Measurements from ENCODE around the gene ITPR2. TPM values are rescaled to one million over a fixed set of nuclear protein-coding genes. Genes with fewer than 3 reads are reported as not detected.

ITPR2 gene
- polyA plus RNA-seq, 2 of the 4 experiments (the other 2 are of a cell fraction) = 3.1 to 8.1 TPM

- TF ChIP-seq TFCP2L1 (CRISPR knock-in tag; IDR thresholded peaks at IDR 0.05) (no peak), CHD2 (IDR thresholded peaks at IDR 0.05; ENCODE audit: low read length, partially characterized antibody) (no peak)
- TF ChIP-seq, protein P1, sequence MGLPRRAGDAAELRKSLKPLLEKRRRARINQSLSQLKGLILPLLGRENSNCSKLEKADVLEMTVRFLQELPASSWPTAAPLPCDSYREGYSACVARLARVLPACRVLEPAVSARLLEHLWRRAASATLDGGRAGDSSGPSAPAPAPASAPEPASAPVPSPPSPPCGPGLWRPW (IDR thresholded peaks at IDR 0.05) = no peak
- TF ChIP-seq, protein P2, sequence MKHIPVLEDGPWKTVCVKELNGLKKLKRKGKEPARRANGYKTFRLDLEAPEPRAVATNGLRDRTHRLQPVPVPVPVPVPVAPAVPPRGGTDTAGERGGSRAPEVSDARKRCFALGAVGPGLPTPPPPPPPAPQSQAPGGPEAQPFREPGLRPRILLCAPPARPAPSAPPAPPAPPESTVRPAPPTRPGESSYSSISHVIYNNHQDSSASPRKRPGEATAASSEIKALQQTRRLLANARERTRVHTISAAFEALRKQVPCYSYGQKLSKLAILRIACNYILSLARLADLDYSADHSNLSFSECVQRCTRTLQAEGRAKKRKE (CRISPR knock-in tag; IDR thresholded peaks at IDR 0.05; ENCODE audit: low read depth) = no peak
Observed at GRCh38 chr12:26370098-26370497, 462.9 kb downstream of the ITPR2 start (continued).

DNA sequence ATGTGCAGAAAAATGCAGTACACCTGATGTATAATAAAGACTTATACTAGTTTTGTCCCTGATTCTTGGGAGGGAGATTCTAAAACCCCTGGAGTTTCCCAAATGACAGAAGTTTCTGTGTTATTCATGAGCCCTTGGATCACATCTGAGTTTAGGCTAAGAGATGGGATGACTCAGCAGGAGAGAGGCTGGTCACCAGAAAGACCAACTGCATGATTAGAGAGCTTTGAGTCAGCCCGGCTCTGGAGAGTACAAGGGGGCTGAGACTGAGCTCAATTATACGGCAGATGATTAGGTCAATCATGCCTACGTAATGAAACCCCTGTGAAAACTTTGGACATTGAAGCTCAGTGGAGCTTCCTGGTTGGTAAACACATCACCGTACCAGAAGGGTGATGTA lies 463.4 kb downstream of the ITPR2 start:
- no peaks in the 10 kb centered on the region for H3K9me3 ChIP-seq
- TF ChIP-seq HOXA7 (CRISPR knock-in tag; IDR thresholded peaks at IDR 0.05) (no peak), MAFK (IDR thresholded peaks at IDR 0.05; ENCODE audit: partially characterized antibody) (peak; percentile 64)
- DNase-seq (ENCODE audit: low read depth in 1 of 2, low spot score in 1 of 2) = peak; percentile 24 to 30
- peak; percentile 80 to 90 for ATAC-seq
- ChIA-PET CTCF (interaction anchor here (0.8 kb wide), 1 partner anchor 23 kb away, joined by 3 read pairs; no protein-coding TSS in a partner anchor), POLR2A (no interaction called here)
- H3K4me2 ChIP-seq = peak overlapping the region; percentile 6; the same call in 2 of the 3 replicates
- H3K4me1 ChIP-seq = peaks cover 10% of the 10 kb centered on the region
- H3K27ac ChIP-seq = peak overlapping the region; percentile 22 to 74; a peak in 3 of 6 replicates
- WGBS (ENCODE audit: missing lambda C conversion rate) = 45% methylated on average over 4 of the region's 4 CpGs
- H3K4me3 ChIP-seq = no peak overlapping the region
- no peak for FAIRE-seq

DNA sequence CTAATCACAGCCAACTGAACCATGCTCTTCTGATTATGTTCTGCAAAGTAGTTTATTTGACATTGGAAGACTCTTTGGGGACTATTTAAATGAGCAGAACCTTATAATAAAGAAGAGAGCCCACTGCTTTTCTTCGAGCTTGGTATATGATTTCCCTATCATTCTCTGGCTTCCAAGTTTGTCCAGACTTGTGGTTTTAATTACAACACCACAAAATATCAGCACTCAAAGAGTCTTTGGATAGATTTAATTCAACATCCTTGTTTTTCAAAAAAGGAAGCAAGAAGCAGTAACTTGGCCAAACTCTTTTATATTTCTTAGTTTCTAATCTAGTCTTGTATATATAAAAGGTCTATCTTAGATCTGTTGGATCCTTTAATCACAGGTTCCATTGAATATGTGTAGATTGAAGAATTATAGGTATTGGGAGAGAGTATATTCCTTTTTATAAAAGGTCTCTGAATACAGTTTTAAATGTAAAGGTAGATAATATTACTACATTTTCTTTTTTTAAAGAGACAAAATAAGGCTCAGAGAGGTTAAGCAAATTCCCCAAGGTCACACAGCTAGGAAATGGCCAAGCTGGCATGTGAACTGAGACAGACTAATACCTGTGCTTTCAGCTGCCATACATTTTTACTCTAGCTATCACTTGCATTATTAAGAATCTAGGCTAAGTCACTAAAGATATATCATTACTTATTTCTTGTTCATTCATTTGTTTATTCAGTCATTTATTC lies 464.8 kb downstream of the ITPR2 start:
- WGBS (ENCODE audit: missing lambda C conversion rate) = 88% methylated on average over 1 of the region's 1 CpG
- DNase-seq (ENCODE audit: low read depth in 1 of 2, low spot score in 1 of 2) (no peak), FAIRE-seq (no peak), ATAC-seq (no peak)
- POLR2A ChIA-PET = no interaction called here
- no peak overlapping the region for H3K27ac ChIP-seq
- no peak overlapping the region for H3K4me3 ChIP-seq
- TF ChIP-seq ZNF302 (CRISPR knock-in tag; IDR thresholded peaks at IDR 0.05) = no peak
- no peaks in the 10 kb centered on the region for H3K9me3 ChIP-seq
- peaks cover 10% of the 10 kb centered on the region for H3K4me1 ChIP-seq
- H3K4me2 ChIP-seq = no peak overlapping the region
- CTCF ChIA-PET = interaction anchor here (1.3 kb wide), 1 partner anchor 18 kb away, joined by 3 read pairs; no protein-coding TSS in a partner anchor

GRCh38 chr12:26361964-26362363 lies 471.0 kb downstream of the ITPR2 start:
- ATAC-seq (no peak), FAIRE-seq (no peak), DNase-seq (ENCODE audit: low read depth in 1 of 2, low spot score in 1 of 2) (no peak)
- H3K4me2 ChIP-seq = no peak overlapping the region
- ChIA-PET POLR2A (no interaction called here), CTCF (interaction anchor here (1.0 to 1.3 kb wide), 2 partner anchors 12 to 239 kb away, joined by 3 read pairs; no protein-coding TSS in a partner anchor)
- no peaks in the 10 kb centered on the region for H3K4me1 ChIP-seq
- TF ChIP-seq, protein P3, sequence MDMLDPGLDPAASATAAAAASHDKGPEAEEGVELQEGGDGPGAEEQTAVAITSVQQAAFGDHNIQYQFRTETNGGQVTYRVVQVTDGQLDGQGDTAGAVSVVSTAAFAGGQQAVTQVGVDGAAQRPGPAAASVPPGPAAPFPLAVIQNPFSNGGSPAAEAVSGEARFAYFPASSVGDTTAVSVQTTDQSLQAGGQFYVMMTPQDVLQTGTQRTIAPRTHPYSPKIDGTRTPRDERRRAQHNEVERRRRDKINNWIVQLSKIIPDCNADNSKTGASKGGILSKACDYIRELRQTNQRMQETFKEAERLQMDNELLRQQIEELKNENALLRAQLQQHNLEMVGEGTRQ (IDR thresholded peaks at IDR 0.05) = no peak
- TF ChIP-seq KDM1A (IDR thresholded peaks at IDR 0.05; ENCODE audit: low read depth) (no peak), POLR2A (IDR thresholded peaks at IDR 0.05; ENCODE audit: low read length) (no peak), HOXB13 (CRISPR knock-in tag; IDR thresholded peaks at IDR 0.05; ENCODE audit: low read depth) (no peak), NFE2L2 (conservative IDR thresholded peaks at IDR 0.05; ENCODE audit: low read length) (no peak), CHD2 (IDR thresholded peaks at IDR 0.05; ENCODE audit: low read length, partially characterized antibody) (no peak), POLR2AphosphoS2 (conservative IDR thresholded peaks at IDR 0.05; ENCODE audit: low read length) (no peak), FOXS1 (CRISPR knock-in tag; IDR thresholded peaks at IDR 0.05) (no peak), ZFP36 (IDR thresholded peaks at IDR 0.05; ENCODE audit: borderline replicate concordance, partially characterized antibody) (no peak), RFX5 (IDR thresholded peaks at IDR 0.05) (no peak), PBX3 (IDR thresholded peaks at IDR 0.05) (no peak), FOSL2 (IDR thresholded peaks at IDR 0.05) (no peak), FOSL2 (CRISPR knock-in tag; IDR thresholded peaks at IDR 0.05) (no peak), EP300 (IDR thresholded peaks at IDR 0.05) (no peak), GATA3 (IDR thresholded peaks at IDR 0.05; ENCODE audit: borderline replicate concordance) (no peak), BHLHE40 (IDR thresholded peaks at IDR 0.05; ENCODE audit: low read depth, low read length) (no peak), MAZ (IDR thresholded peaks at IDR 0.05; ENCODE audit: borderline replicate concordance, low read depth, low read length) (no peak)
- TF ChIP-seq, protein P4, sequence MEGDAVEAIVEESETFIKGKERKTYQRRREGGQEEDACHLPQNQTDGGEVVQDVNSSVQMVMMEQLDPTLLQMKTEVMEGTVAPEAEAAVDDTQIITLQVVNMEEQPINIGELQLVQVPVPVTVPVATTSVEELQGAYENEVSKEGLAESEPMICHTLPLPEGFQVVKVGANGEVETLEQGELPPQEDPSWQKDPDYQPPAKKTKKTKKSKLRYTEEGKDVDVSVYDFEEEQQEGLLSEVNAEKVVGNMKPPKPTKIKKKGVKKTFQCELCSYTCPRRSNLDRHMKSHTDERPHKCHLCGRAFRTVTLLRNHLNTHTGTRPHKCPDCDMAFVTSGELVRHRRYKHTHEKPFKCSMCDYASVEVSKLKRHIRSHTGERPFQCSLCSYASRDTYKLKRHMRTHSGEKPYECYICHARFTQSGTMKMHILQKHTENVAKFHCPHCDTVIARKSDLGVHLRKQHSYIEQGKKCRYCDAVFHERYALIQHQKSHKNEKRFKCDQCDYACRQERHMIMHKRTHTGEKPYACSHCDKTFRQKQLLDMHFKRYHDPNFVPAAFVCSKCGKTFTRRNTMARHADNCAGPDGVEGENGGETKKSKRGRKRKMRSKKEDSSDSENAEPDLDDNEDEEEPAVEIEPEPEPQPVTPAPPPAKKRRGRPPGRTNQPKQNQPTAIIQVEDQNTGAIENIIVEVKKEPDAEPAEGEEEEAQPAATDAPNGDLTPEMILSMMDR (IDR thresholded peaks at IDR 0.05) = no peak
- TF ChIP-seq, protein P5, sequence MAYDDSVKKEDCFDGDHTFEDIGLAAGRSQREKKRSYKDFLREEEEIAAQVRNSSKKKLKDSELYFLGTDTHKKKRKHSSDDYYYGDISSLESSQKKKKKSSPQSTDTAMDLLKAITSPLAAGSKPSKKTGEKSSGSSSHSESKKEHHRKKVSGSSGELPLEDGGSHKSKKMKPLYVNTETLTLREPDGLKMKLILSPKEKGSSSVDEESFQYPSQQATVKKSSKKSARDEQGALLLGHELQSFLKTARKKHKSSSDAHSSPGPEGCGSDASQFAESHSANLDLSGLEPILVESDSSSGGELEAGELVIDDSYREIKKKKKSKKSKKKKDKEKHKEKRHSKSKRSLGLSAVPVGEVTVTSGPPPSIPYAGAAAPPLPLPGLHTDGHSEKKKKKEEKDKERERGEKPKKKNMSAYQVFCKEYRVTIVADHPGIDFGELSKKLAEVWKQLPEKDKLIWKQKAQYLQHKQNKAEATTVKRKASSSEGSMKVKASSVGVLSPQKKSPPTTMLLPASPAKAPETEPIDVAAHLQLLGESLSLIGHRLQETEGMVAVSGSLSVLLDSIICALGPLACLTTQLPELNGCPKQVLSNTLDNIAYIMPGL (CRISPR knock-in tag; IDR thresholded peaks at IDR 0.05; ENCODE audit: borderline replicate concordance) = no peak
- H3K9me3 ChIP-seq = no peaks in the 10 kb centered on the region
- no peak overlapping the region for H3K27ac ChIP-seq
- WGBS (ENCODE audit: missing lambda C conversion rate) = 63% methylated on average over 1 of the region's 1 CpG
- no peak overlapping the region for H3K4me3 ChIP-seq

Data from A549 (cell line).